Daoy (cell line): ENCODE data around the gene AGBL5. TPM values are rescaled to one million over a fixed set of nuclear protein-coding genes. Genes with fewer than 3 reads are reported as not detected.

Experiments used
- DNase-seq: peaks from one replicate; pipeline ENCODE4 v3.0.0-alpha.2; 2015; ENCODE audit warnings: low read depth
- total RNA-seq: library from RNA; depleted of rRNA; stranded (reverse); fragments of >200 nt; shearing (Covaris generic); gene quantifications from 2 replicates; pipeline ENCODE4 v1.2.3, GENCODE V29; 2014; rRNA removed

Gene AGBL5, protein sequence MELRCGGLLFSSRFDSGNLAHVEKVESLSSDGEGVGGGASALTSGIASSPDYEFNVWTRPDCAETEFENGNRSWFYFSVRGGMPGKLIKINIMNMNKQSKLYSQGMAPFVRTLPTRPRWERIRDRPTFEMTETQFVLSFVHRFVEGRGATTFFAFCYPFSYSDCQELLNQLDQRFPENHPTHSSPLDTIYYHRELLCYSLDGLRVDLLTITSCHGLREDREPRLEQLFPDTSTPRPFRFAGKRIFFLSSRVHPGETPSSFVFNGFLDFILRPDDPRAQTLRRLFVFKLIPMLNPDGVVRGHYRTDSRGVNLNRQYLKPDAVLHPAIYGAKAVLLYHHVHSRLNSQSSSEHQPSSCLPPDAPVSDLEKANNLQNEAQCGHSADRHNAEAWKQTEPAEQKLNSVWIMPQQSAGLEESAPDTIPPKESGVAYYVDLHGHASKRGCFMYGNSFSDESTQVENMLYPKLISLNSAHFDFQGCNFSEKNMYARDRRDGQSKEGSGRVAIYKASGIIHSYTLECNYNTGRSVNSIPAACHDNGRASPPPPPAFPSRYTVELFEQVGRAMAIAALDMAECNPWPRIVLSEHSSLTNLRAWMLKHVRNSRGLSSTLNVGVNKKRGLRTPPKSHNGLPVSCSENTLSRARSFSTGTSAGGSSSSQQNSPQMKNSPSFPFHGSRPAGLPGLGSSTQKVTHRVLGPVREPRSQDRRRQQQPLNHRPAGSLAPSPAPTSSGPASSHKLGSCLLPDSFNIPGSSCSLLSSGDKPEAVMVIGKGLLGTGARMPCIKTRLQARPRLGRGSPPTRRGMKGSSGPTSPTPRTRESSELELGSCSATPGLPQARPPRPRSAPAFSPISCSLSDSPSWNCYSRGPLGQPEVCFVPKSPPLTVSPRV
- total RNA-seq: 19.3 and 22.5 TPM in 2 replicates

DNA sequence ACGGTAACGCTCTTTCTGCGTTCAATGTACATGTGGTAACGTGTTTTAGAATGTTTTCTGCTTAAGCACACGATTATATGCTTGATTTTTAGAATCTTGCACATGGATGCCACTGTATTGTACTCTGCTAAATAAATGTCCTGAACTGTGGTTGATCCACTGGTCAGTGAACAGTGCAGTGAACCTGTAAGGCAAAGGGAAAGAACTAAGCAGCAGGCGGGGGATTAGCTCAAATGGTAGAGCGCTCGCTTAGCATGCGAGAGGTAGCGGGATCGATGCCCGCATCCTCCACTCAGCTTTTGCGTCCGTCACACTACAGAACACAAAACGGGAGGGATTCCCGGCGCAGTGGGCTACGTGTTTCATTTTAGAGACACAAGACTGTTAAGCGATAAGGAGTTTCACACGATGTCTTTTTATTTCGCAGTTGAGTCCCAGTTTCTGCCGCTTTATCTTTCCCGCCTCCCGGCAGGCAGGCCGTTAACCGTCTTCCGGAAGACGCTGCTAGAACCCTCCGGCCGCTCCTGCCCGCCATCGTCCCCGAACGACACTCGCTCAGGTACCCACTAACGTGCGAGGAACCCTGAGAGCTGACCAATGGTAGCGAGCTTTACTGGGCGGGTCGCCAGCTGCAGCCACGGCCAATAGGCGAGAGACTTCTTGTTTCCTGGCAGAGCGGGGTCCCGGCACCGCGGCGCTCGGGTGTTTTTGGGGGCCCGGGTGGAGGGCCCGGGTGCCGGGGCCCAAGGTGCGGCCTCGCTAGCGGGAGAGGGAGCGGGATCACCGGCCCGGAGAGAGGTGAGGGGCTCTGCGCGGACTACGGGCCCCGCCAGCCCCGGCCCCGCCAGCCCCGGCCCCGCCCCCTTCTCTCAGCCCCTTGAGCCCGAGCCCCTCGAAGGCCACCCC is at the start of gene AGBL5:
Gene AGBL5 (plus strand): TSS at position 673 of the 906 bp plus-strand sequence. CDS start 1,291 bp downstream, outside the sequence.
- DNase-seq: peak; percentile 96

- DNase-seq: no peak
Measured at GRCh38 chr2:27001950-27002349, 49.5 kb upstream of the AGBL5 start.

- DNase-seq: no peak
Measured at GRCh38 chr2:27003007-27003406, 48.5 kb upstream of the AGBL5 start.

GRCh38 chr2:27003857-27004256 is 47.6 kb upstream of the AGBL5 start:
- DNase-seq: peak; percentile 64

DNA sequence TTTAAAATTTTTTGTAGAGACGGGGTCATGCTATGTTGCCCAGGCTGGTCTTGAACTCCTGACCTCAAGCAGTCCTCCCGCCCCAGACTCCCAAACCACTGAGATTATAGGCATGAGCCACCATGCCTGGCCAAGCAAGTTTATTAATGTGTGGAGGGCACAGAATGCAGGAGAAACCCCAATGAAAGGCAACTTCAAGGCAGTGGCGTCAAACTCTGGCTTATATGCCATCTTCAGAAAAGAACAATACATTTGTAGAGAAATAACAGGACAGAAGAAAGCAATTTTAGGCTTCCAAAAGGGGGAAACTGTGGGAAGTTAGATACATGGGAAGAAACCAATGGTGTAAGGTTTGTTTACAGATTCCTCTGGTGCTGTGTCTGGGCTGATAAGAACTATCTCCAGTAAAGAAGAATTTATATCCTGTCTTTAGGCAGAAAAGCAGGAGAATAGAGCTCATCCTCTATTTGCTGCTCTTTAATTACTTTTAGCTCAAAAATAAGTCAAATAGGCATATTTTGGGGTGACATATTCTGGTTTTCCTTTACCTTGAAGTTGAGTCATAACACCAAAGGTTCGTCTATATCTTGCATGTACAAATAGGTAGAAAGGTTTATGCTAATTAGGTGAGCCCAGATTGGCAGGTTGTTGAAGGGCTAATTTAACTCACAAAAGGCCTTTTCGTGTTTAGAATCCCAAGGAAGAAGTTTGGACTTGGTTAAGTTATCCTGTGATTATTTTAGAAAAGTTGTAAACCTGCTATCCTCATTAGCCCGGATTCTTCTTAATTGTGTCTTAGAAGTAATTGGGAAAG is 44.7 kb upstream of the AGBL5 start:
- DNase-seq: no peak

DNA sequence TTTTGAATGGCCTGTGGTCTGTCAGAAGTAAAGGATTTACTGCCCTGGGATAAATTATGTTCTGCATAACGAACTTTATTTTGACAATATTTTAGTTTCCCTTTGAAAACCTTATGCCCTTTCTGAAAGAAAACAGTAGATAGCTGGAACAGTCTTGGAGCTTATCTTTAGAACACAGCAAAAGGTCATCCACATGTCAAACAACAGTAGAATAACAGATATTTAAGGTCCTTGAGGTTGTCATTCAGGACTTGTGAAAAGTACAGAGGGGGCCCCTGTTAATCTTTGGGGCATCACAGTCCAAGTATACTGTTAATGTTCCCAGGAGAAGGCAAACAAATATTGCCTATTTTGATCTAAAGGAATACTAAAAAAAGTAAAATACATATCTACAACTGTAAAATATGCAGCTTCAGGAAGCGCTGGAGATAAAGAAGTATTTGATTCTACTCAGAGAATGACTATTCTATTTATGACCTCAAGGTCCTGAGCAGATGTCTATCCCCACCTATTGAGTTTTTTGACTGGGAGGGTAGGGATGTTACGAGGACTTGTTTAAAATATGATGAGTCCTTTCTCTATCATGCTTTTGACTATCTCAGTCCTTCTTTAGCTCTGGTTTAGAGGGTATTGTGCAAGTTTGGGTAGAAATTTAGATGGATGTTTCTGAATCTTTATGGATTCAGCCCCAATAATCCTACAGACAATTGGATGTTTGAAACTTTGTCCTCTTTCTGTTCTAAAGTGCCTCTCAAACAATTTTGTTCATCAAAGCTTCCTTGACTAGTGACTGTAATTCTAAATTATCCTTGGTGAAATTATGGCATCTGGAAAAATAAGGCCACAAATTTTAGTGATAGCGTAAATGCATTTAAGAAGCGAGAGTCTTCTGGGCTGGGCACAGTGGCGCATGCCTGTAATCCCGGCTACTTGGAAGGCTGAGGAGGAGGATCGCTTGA is 43.8 kb upstream of the AGBL5 start:
- DNase-seq: no peak

DNA sequence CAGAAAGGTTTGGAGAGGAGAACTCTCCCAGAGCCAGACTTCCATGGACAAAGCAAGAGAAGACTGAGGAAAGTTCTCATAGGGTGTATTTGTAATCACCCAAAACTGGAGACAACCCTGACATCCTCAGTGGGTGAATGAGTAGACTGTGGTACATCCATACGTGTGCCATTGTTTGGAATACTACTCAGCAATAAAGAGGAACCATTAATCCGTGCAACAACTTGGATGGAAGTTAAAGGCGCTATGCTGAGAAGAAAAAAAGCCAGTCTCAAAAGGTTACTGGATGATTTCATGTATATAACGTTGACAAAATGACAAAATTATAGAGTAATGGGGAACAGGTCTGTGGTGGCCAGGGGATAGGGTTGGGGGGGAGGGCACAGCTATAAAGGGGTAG is 42.8 kb upstream of the AGBL5 start:
- no peak for DNase-seq

GRCh38 chr2:27009083-27009482 is 42.4 kb upstream of the AGBL5 start:
- no peak for DNase-seq

GRCh38 chr2:27009716-27010115 is 41.8 kb upstream of the AGBL5 start:
- DNase-seq: no peak

DNA sequence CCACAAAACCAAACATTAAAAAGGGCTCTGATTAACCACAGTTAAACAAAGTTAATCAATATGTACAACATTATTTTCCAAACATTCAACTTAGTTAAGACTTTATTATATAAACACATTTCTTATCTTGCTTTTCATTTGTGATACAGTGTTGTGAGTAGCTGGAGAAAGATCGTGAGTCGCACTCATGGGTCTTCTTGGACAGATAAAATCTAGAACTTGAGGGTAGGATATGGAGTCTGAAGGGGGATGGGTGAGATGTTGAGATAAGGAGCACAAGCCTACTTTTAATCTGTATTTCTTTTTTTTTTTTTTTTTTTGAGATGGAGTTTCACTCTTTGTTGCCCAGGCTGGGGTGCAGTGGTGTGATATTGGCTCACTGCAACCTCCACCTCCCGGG is 41.3 kb upstream of the AGBL5 start:
- DNase-seq: no peak

GRCh38 chr2:27013738-27014137 is 37.7 kb upstream of the AGBL5 start:
- no peak for DNase-seq

GRCh38 chr2:27014771-27015433 is 36.6 kb upstream of the AGBL5 start:
- DNase-seq: no peak

GRCh38 chr2:27016801-27017325 is 34.6 kb upstream of the AGBL5 start:
- DNase-seq: peak; percentile 75

GRCh38 chr2:27018142-27018541 is 33.3 kb upstream of the AGBL5 start:
- DNase-seq: no peak

DNA sequence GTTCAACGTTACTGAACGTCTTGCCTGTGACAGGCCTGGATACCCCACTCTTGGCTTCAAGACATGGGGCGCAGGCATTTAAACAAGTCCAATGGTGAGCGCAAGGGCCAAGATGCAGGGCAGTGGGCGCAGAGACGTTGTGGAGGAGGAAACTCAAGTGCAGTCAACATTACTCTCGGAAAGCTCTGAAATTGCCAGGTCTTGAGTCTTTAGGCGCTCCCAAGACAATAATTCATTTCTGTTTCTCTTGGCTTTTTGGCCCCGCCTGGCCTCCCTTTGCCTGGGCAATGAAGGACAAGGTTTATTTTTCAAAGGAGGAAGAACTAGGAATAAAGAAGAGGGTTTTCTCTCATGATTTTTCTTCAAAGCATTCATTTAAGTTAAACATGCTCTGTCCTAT is 32.0 kb upstream of the AGBL5 start:
- no peak for DNase-seq

- DNase-seq: no peak
Measured at GRCh38 chr2:27019931-27020855, 31.3 kb upstream of the AGBL5 start.

DNA sequence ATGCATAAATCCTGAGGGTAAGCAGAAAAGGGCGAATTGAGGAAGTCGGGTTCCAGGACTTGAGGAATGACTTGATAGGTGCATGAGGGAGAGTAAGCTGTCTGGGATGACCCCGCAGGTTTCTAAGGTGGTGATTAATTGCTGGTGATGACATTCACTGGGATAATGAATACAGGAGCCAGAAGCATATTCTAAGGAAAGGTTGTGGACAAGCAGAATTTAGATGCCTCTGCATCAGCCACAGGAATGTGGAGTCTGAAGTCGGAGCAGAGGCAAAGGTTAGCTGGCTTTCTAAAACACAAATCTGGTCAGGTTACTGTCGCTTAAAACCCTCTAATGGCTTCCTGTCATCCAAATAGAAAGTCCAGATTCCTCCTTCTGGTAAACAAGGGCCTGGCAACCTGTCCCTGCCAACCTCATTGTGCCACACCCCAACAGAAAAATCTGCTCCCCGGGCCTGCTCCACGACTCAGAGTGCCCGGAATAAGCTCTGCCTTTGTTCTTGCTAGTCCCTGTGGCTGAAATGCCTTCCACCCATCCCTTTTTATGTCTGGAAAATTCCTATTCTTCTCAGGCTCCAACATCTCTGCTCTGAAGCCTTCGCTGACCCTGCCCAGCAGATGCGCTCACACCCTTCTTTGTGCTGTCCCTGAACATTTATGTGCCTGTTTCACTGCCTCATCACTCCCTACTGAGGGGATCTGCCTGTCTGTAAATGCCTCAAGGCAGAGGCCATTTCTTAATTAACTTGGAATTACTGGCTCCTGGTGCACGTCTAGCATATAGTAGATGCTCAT is 30.0 kb upstream of the AGBL5 start:
- no peak for DNase-seq
